ENCODE measurements around the gene ZNF644.
"Not testable (repeated sequence)": the region's sequence is repeated elsewhere in the genome, so short reads cannot be mapped to it uniquely, and the experiment has no call there.

The ZNF644 gene

GRCh38 chr1:90943966-90944365 is 77.9 kb downstream of the ZNF644 start:
- H3K4me3 ChIP-seq (ENCODE audit: low read depth, low read length): no peak overlapping the region
- DNase-seq (ENCODE audit: low read depth): no peak
- TF ChIP-seq CTCF (IDR thresholded peaks at IDR 0.05; ENCODE audit: low read depth, low read length, missing control alignments): no peak

DNA sequence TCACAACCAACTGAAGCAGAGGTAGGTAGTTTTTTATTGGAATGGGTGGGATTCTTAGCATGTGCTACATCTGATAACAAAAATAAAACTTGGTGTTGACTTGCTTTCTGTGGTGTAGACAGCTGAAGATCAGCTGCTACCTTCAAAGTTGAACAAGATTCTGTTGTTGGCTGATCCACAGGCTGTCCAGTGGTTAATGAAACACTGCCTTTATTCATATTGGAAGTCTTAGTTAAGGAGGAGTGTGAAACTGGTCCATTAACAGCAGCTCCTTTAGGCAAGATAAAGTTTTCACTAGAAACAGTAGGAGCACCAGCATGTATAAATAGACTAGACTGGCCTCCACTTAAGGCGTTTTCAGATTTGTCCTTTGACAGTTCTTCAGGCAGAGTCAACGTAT is 81.1 kb downstream of the ZNF644 start:
- DNase-seq (ENCODE audit: low read depth): no peak
- TF ChIP-seq CTCF (IDR thresholded peaks at IDR 0.05; ENCODE audit: low read depth, low read length, missing control alignments): no peak
- H3K4me3 ChIP-seq (ENCODE audit: low read depth, low read length): no peak overlapping the region

- TF ChIP-seq CTCF (IDR thresholded peaks at IDR 0.05; ENCODE audit: low read depth, low read length, missing control alignments): no peak
- H3K4me3 ChIP-seq (ENCODE audit: low read depth, low read length): no peak overlapping the region
- DNase-seq (ENCODE audit: low read depth): no peak
Observed at GRCh38 chr1:90936731-90937130, 85.1 kb downstream of the ZNF644 start.

DNA sequence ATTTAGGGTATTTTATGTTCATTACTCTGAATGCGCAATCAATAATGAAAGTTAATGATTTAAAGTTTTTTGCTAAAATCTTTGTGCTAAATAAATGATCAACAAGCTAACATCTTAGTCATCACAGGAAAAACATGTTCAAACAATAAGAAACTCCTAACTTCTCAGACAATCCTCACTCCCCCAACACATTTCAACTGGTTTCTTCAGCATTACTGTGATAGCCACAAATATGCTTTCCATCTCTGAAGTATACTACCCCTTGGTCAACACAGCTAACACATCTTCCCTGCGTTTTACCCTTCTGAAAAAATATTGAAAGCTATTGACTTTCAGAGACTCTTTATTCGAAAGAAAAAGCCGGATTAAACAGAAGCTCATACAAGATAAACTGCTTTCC is 85.8 kb downstream of the ZNF644 start:
- DNase-seq (ENCODE audit: low read depth): no peak
- no peak for TF ChIP-seq CTCF (IDR thresholded peaks at IDR 0.05; ENCODE audit: low read depth, low read length, missing control alignments)
- no peak overlapping the region for H3K4me3 ChIP-seq (ENCODE audit: low read depth, low read length)

DNA sequence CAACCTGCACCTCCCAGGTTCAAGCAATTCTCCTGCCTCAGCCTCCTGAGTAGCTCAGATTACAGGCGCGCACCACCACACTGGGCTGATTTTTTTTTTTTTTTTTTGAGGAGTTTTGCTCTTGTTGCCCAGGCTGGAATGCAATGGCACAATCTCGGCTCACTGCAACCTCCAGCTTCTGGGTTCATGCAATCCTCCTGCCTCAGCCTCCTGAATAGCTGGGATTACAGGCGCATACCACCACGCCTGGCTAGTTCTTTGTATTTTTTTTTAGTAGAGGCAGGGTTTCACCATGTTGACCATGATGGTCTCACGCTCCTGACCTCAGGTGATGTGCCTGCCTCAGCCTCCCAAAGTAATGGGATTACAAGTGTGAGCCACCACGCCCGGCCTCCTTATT is 93.6 kb downstream of the ZNF644 start:
- H3K4me3 ChIP-seq (ENCODE audit: low read depth, low read length); DNase-seq (ENCODE audit: low read depth): not testable (repeated sequence)

GRCh38 chr1:90927674-90928073 is 94.2 kb downstream of the ZNF644 start:
- not testable (repeated sequence) for DNase-seq (ENCODE audit: low read depth); H3K4me3 ChIP-seq (ENCODE audit: low read depth, low read length)

DNA sequence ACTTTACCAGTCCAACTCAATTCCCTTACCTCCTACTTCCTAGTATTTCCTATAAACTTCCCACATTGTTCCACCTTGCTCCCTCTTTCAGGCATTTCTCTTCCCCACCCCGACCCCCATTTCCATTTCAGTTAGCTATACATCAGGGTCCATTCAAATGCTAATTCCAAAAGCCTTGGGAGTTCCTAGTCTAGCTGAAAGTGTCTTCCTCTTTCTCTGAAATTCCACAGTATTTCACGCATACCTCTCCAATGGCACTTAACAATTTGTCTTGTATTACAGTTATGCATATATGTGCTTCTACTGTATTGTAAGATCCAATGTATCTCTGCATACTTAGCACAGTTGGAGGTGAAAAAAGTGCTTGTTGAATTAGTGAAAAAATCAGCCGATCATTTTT is 94.9 kb downstream of the ZNF644 start:
- TF ChIP-seq CTCF (IDR thresholded peaks at IDR 0.05; ENCODE audit: low read depth, low read length, missing control alignments): no peak
- no peak for DNase-seq (ENCODE audit: low read depth)
- H3K4me3 ChIP-seq (ENCODE audit: low read depth, low read length): no peak overlapping the region

DNA sequence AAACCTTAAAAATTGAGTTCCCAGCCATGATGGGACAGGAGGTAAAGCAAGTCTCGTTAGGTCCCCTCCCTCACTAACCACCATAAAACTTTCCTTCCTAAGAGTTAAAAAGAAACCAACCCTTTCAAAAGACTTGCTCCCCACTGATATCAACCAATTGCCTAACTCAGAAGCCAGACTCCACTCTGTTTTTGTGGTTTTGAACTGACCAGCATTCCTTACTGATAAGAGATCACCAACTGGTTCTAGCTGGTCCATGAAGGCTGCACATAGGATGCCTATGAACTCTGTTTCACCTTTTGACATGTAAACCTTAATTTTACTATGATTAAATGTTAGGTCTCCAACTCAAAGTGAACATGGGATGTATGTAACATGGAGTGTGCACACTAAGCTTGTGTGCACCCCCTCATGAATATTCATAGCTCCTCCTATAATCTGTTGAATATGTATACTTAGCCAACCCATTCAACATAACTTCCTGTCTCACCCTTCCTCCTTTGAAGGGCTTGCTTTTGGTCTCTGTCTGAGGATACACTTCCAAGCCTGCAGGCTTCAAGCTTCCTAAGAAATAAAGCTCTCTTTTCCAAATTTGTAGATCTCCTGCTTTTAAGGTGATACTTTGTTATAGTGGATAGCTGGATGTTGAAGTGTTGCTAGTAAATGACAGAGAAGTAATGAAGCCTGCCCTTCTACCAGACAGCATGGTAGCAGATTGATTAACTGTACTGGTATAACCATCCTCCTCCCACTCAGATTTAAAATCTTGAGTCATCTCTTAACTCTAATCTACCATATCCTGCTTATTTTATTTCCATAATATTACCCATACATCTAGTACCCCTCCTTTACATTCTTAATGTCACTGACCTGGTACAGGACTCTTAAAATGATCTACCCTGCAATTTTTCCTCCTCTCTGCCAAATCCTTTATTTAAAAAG is 95.6 kb downstream of the ZNF644 start:
- TF ChIP-seq CTCF (IDR thresholded peaks at IDR 0.05; ENCODE audit: low read depth, low read length, missing control alignments): no peak
- no peak for DNase-seq (ENCODE audit: low read depth)
- H3K4me3 ChIP-seq (ENCODE audit: low read depth, low read length): no peak overlapping the region

Measured in GM12864 (cell line).